Measurements from ENCODE around the gene LGALS9.
"Not testable (repeated sequence)": the region's sequence is repeated elsewhere in the genome, so short reads cannot be mapped to it uniquely, and the experiment has no call there.

The LGALS9 gene

DNA sequence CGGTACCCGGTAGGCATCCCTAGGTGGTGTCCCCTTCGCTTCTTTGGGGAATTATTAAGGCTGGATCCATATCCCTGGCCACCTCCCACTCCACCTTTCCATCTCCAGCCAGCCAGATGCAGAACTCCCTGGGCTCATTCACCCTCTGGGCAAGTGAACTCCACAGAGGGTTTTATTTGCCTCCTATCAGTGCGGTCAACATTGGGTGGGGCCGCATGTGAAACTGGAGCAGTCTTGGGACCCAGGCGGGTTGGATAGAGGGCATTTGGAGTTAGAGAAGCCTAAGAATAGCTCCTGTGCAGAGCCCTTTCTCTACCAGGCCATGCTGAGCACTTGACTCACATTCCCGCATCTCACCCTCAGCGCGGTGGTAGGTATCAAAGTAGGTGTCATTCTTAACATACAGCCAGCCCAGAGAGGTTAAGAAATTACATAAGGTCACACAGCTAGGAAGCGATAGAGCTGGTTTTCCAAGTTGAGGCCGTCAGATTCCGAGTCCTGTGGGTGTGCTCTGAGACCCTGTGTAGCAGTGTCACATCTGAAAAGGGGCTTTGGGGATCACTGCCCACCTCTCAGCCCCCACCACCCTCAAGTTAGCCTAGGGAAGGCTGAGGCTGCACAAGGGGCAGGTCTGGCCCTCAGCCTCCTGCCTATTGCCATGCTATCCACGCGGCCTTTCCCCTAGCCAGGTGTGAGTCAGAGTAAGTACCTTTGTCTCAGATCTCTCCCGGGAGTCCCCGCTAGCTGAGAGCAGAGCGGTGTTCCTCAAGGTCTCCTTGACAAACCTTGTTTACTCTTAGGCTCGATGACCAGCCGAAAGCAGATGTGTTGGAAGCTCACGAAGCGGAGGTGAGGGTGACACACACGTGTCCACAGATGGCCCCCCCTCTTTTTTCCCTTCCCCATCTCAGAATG, 26.9 kb upstream of the LGALS9 start:
- DNase-seq = no peak

DNA sequence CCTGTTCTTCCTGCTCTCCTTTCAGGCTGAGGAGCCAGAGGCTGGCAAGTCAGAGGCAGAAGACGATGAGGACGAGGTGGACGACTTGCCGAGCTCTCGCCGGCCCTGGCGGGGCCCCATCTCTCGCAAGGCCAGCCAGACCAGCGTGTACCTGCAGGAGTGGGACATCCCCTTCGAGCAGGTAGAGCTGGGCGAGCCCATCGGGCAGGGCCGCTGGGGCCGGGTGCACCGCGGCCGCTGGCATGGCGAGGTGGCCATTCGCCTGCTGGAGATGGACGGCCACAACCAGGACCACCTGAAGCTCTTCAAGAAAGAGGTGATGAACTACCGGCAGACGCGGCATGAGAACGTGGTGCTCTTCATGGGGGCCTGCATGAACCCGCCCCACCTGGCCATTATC, 25.6 kb upstream of the LGALS9 start:
- no peak for DNase-seq

DNA sequence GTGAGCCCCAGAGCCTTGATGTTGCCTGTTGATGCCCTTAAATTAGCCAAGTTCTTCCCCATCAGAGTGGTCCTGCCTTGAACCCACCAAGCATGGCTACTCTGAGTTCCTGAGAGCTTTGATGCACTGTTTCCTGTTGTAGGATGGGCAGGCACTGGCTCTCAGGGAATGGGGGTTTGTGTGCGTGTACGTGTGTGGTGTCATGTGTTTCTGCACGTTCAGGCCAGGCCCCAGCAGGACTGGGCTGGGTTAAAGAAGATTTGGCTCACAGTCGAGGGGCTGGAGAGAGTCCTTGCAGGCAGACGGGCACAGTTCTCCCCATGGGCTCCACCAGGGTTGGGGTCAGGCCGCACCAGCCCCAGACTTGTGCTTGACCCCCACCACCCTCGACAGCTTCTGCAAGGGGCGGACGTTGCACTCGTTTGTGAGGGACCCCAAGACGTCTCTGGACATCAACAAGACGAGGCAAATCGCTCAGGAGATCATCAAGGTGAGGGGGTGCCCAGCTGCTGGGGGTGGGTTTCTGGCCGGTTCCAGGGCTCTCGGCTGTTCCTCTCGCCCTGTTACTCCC, 23.4 kb upstream of the LGALS9 start:
- no peak for DNase-seq

DNA sequence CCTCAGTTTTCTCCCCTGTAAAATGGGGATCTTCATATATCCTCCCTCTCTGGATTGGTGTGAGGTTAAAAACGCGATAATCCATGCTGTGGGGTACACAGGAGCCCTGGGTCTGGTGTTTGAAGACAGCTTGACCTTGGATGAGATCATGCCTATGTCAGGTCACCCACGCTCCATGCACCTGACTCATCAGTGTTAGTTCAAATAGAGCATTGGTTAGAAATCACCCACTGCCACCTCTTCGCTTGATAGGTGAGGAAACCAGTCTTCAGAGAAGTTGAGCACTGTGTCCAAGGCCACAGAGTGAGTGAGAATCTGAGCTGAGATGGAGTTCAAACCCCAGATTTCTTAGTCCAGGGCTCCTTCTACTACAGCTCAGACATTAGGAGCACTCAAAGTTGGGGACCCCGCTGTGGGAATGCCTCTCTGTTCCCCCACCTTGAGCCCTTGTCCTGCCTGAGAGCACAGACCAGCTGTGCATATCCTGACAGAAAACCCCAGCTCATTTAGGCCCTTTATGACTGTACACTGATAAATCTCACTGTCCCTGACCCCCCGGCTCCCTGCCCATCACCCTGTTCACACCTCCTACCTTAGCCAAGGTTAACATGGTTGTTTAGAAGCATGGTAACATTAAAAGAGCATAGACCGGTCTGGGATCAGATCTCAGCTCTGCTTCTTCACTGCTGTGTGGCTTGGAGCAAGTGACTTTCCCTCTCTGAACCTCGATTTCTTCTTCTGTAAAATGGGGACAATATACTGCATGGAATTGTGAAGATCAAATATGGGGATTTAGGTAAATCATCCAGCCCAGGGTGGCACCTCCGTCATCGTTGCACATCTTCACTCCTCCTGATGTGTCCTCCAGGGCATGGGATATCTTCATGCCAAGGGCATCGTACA, 22.4 kb upstream of the LGALS9 start:
- DNase-seq = no peak

DNA sequence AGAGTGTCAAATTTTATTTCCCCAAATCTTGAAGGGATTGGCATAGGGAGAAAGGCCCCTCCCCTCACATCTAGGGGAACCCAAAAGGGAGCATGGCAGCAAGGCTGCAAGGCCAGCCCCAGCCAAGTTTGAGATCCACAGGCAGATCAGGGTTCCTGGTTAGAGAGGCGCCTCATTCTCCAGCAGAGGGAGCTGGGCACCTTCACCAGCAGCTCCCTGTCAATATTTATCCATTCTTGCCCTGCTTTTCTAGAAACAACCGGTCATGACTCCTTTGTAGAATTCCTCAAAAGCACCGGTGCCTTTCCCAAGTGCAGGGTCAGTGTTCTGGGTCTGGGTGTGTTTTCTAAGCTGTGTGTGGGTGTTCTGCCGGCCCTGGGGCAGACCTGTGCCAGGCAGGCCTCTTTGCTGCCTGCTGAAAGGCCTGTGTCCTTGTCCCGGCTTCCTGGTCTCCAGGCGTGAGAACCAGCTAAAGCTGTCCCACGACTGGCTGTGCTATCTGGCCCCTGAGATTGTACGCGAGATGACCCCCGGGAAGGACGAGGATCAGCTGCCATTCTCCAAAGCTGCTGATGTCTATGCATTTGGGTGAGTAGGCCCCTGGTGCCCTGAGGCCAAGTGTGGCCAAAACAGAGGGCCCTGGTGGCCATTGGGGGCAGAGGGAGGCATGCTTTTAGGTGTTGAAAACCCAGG, 21.2 kb upstream of the LGALS9 start:
- no peak for DNase-seq

DNA sequence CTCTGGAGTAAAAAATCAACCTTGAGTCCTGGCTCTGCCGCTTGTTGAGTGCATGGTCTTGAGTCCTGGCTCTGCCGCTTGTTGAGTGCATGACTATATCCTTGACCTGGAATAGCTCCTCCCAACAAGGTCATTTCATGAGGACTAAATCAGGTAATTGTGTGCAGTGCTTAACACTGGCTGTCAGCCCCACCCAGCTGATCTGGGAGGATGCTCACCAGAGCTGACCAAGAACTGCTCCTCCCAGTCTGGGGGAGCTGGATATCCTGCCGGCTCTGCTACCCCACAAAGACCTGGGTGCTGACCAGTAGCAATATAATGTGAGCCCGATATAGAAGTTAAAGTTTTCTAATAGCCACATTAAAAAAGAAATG, 20.7 kb upstream of the LGALS9 start:
- no peak for DNase-seq

DNA sequence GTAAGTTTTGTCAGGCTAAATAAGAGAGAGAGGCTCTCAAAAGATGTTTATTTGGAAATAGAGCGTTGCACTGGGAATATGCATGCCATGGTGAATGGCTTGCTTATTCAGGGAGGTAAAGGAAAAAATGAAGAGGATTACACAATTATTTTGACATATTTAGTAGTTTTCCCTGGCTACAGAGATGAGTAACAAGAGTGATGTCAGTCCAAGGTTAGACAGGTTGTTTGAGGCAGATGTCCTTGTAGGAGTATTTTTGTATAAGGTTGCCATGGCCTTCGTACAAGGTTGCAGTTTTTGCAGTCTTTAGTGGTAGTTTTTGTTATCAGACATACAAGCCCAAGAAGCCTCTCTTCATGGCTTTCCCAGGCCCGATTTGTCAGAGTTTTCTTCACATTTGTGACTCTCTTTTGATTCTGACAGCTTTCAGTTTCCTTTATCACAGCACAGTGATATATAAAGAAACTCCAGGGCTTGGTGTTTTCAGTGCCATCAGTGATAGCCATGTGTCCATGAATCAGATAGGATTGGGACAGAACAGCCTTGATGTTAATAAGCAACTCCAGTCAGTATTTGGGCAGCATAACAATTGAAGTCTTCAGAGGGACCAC, 18.7 kb upstream of the LGALS9 start:
- DNase-seq = no peak

DNA sequence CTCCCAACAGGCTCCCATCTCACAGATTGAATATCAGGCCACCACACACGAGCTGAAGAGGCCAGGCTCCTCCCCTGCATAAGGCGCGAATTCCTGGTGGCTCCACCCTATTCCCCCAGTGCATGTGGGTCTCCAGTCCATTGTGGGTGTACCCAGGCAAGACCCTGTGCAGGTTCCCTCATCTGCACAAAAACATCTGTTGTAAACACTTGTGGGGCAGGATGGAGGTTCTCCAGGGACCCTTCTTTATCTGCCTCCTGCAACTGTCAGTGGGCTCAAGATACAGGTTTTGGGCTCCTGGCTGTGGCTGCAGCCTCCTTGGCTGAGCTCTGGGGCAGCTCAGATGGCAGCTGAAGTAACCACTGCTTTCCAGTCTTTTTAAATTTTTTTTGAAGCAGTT, 17.6 kb upstream of the LGALS9 start:
- no peak for DNase-seq

DNA sequence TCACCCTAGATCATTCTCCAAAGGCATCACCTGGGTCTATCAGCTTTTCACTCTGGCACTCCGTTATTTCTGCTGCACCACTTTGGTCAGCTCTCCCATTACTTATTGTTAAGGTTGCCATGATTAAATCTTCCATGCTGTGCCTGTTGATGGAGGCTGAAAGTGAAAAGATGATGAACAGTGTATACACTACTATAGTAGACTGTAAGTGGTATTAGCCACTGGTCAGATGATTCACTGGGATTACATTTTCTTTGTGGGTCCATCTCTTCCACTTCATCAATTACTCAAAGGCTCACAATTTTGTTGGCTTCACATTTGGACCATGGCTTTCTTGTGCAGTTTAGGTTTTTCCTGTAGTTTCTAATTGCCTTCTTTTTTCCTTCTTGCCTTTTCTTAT, 15.9 kb upstream of the LGALS9 start:
- no peak for DNase-seq

DNA sequence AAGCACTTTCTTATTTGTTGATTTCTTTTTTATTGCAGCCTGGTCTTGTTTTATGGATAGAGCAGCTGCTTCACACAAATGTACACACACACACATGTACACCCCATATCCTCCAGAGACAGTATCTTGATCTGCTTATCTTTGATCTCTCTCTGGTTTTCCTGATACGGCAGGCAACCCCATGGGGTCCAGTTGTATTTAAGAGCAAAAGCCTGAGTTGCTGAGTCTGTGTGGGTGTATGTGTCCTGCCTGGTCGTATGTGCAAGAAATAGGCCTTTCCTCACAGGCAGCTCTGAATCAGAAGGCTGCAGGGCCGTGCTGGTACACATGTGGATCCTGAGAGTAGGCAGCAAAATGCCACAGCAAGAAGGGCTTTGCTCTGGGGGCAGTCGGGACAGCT, 14.6 kb upstream of the LGALS9 start:
- DNase-seq = no peak

DNA sequence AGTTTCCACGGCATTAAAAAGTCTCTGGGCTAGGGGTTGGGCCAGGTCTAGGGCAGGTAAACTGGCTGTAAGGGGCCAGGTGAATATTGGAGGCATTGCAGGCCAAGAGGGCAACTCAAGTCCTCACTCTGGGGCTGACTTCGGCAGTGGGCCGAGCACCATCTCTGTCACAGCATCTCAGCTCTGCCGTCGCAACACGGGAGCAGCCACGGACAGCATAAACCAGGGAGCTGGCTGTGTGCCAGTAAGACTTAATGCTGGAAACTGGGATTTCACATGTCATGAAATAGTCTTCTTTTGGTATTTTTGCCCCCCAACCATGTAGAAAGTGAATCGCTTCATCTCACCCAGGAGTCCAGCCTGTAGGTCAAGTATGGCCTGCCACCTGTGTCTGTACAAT, 12.6 kb upstream of the LGALS9 start:
- DNase-seq = no peak

DNA sequence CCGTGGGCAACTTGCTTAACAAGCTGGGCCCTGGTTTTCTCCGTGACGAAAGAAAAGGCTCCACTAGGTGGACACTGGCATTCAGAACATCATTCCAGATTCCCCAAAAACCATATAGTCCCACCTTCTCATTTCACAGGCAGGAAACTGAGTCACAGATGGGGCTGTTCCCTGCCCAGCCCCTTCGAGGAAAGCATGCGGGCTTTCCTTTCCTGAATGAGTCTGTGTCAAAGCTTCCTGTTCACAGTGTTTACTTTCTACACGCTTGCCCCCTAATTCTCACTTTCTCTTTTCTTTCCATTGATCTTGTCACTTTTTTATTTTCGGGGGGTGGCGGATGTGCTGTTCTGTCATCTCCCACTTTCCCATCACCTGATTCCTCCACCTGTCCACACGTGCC, 10.3 kb upstream of the LGALS9 start:
- no peak for DNase-seq

DNA sequence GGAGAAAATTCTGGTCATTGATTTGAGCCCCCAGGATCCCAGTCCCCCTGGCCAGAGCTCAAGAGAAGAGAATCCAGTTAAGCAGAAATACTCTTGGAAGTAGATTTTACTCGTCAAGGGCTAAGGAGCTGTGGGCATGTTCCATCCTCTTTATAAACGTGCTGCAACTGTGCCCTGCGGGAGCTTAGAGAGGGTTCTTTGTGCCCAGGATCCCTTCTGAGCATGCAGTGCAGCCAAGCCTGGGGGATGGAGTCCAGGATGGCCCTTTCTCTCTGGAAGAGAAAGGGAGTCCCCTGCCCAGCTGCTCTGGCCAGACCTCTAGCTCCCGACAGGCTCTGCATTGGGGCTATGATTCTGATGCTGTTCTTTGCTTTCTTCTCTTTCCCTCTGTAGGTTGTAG, 9.5 kb upstream of the LGALS9 start:
- DNase-seq = no peak

DNA sequence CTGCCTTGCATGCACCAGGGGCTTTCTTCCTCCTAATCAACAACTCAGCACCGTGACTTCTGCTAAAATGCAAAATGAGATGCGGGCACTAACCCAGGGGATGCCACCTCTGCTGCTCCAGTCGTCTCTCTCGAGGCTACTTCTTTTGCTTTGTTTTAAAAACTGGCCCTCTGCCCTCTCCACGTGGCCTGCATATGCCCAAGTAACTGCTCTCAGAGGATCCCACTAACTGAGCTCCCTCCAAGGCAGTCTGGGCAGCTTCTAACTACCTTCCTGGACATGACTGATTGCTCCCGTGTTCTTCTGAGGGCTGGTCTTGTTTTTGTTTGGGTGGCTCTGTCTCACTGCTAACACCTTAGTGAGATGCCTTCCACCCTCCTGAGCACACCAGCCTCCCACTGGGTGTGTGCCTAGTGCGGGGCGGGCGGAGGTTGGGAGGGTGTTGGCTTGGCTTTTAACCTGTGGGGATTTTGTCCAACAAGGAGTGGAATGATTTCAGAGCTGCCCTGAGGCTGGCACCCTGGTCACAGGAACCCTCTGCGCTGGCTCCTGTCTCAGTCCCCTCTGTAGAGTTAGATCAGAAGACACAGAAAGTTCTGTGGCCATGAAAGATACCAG, 8.9 kb upstream of the LGALS9 start:
- no peak for DNase-seq

DNA sequence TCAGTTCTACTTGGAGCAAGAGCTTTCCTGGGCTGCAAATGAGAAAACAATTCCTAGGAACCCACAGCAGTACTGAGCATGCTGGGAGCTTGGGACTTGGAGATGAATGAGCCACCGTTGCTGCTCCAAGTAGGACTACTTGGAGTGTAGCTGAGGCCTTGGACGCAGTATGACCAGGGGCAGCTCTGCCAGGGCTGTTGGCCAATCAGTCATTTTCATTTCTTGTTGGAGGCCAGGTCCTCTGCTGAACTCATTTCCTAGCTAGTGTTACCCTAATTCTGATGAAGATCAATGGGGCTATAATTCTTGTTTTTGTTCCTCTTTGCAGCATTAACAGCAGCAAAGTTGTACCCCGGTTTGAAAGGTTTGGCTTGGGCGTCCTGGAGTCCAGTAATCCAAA, 8.0 kb upstream of the LGALS9 start:
- peak; percentile 64 for DNase-seq

DNA sequence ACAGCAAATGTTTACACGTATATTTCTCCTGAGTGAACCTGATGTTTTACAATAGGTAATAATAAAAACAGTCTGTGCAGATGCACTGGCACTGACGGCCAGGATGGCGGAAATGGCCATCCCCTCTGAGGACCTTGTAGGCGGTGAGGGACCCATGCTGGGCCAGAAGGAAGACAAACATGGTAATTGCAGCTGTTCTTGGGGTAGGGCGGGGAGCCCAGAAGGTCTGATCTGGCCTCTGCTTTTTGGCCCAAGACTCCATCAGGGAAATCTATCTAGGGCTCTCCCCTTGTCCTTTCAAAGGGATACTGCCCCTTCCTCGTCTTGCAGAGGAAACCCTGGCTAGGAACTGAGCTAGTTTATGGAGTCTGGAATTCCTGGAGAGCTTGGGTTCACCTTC, 7.4 kb upstream of the LGALS9 start:
- DNase-seq = no peak

DNA sequence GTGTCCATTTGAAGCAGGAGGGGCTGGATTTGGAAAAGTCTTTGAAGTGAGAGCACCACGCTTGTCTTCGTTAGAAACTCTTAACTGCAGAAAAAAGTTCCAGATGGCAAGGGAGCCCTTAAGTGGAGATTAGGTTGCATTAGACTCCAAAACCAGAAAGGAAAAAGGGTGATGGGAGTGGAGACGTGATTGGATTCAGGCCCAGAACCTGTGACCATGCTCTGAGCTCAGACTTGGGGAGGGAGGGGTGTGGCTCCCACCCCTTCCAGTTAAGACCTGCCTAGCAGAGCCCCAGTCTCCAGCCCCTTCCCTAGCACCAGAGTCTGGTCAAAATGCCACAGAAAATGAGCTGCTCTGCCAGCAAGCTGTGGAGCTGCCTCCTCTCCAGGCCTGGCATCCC, 6.4 kb upstream of the LGALS9 start:
- DNase-seq = no peak

DNA sequence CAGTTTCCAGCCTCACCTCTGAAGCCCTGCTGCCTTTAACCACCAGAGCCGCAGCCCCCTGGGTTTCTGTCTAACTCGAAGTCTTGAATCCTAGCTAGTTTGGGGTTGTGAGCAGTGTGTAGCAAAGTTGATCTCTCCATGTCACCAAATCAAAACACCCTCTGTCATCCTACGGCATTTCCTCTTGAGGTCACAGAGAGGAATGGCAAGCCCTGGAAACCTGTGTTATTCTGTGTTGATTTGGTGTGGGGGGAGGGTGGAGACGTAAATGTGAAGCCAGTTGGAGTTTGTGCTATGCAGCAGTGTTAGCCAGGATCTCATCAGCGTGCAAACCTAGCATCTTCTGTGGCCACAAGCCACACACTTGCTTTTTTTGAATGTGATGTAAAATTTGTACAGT, 5.1 kb upstream of the LGALS9 start:
- DNase-seq = no peak

DNA sequence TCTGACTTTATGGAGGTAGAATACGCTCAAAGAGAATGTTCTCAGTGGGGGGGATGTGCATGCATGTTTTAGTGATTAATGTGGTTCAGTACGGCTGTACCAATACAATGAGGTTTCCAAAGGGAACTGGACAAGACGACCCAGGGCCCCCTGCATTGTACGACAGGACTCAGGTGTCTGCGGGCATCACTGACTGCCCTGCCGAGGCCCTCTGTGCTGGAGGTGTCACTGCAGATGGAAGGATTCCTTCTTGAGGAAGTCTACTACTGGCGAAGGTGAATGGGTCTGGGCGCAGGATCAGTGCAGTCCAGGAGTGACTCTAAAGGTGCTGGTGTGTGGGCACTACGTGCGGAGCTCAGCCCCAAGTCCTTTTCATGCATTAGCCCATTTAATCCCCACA, 3.5 kb upstream of the LGALS9 start:
- no peak for DNase-seq

DNA sequence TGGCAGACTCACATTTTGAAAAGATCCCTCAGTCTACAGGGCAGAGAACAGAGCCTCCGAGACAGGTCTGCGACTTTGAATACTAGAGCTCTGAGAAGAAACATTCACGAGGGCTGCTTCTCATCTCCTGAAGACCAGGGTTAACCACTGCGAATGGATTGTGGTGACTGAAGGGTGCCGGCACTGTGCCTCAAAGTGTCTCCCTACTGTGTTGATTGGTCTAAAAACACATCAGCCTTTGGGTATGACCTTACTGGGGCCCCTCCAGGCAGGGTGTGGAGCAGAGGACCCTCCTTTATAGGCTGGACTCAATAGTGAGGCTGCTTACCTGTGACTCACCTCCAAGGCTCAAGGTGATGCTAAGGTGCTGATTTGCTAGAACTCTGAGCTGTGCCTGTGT, 2.6 kb upstream of the LGALS9 start:
- DNase-seq = no peak

DNA sequence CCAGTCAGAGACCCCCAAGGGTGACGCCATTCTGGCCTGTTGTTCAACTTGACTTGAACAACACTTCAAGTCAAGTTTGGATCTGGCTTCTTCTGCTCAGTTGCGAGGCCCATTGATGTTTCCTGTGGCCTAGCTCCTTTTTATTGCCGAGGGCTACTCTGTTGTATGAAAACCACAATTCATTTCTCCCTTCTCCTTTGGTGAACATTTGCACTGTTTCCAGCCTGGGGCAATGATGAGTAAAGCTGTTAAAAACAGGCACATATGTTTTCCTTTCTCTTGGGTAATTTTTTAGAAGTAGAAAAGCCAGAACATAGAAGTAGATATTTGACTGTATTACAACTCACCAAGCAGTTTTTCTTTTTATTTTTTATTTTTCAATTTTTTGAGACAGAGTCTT, 1.7 kb upstream of the LGALS9 start:
- DNase-seq = not testable (repeated sequence)

DNA sequence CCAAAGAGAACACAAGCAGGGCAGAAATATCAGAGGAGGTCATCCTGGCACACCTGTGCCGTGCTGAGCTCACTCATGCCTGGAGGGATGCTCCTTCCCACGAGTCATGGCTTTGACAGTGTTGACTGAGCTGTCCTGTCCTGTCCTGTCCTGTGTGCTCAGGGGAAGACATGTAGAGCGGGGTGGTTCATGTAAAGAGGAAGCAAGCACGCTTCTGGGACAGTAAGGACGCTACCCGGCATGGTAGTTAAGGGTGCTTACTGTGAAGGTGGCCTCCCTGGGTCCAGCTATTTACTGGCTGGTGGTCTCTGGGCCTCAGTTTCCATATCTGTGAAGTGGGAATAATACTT, 398 bp downstream of the LGALS9 start:
- no peak for DNase-seq
